Progenitor cell of endocrine pancreas (in vitro differentiated cells): ENCODE data around the gene ERP44. TPM values are rescaled to one million over a fixed set of nuclear protein-coding genes. Genes with fewer than 3 reads are reported as not detected.
"Not testable (repeated sequence)": the region's sequence is repeated elsewhere in the genome, so short reads cannot be mapped to it uniquely, and the experiment has no call there.

Experiments
- DNase-seq: peaks from one replicate; pipeline ENCODE4 v3.0.0; 2021; ENCODE audit warnings: low spot score; ENCODE audit not compliant: unreplicated experiment
- H3K27ac Mint-ChIP-seq: 2 replicates; pipeline ENCODE4 v1.8.0; 2021; ENCODE audit warnings: mild to moderate bottlenecking, moderate library complexity, mixed read lengths
- H3K27me3 Mint-ChIP-seq: 2 replicates; pipeline ENCODE4 v1.8.0; 2021; ENCODE audit warnings: mixed read lengths
- H3K36me3 Mint-ChIP-seq: 2 replicates; pipeline ENCODE4 v1.8.0; 2022; ENCODE audit warnings: mixed read lengths; ENCODE audit not compliant: insufficient read depth
- H3K4me1 Mint-ChIP-seq: 2 replicates; pipeline ENCODE4 v1.8.0; 2021; ENCODE audit warnings: low read depth, mixed read lengths
- H3K4me3 Mint-ChIP-seq: 2 replicates; pipeline ENCODE4 v1.8.0; 2021; ENCODE audit warnings: low read depth, mild to moderate bottlenecking, moderate library complexity, mixed read lengths
- H3K9me3 Mint-ChIP-seq: 2 replicates; pipeline ENCODE4 v1.8.0; 2021; ENCODE audit warnings: low read depth, mixed read lengths
- CTCF ChIP-seq: fragments of 200-600 bp; sonication (generic); IDR thresholded peaks from one replicate; pipeline ENCODE4 v1.5.0; 2021; ENCODE audit warnings: antibody characterized with exemption, mild to moderate bottlenecking; ENCODE audit not compliant: unreplicated experiment
- total RNA-seq: library from RNA; stranded (reverse); gene quantifications from 2 replicates; pipeline ENCODE4 v1.2.1, GENCODE V29; 2021

ERP44 gene
- total RNA-seq, 1 donor from 2014 or later, result 19.7 TPM

DNA sequence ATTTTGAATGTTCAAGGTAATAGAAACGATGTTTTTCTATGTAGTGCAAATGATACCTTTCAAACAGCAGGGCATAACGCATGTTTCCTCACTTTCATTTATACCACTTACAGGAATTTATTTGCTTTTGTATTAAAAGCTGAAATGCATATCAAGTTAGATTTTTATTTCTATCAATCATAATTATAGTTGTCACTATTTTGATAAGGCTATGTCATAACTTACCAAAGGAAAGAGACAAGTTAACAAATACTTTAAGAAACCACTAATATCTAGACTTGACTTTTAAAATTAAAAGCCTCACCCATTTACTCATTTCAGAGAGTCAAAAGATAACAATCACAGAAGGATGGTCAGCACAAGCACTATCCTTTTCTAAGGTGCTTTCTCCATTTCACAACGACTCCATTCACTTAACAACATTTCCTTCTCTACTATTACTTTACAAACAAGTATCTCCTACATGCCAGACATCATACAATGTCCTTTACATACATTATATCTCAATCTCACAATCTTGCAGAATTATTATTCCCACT is 12.6 kb downstream of the ERP44 start:
- H3K27me3 Mint-ChIP-seq, result no peaks in the 10 kb centered on the region
- no peaks in the 10 kb centered on the region for H3K9me3 Mint-ChIP-seq
- no peak for TF ChIP-seq CTCF
- H3K4me1 Mint-ChIP-seq, result peaks cover 5% of the 10 kb centered on the region
- H3K4me3 Mint-ChIP-seq, result no peak overlapping the region
- DNase-seq, result no peak
- H3K27ac Mint-ChIP-seq, result no peak overlapping the region
- no peaks in the 10 kb centered on the region for H3K36me3 Mint-ChIP-seq

DNA sequence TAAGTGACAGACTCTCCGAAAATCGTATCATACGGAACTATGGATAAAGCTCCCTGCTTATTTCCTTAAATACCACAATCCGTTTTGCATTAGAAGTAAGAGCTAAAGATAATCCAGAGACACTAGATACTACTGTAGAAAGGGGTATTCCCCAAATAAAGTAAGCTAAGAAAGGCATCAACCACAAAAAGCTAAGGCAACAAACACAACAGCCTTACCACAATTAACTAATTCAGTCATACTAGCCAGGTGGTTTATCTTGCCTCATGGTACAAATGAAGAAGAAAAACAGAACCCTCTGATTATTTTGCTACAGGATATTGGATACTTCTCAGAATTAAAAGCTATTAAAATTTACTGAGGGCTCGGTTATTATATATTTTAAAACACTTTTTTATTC is 14.1 kb downstream of the ERP44 start:
- Mint-ChIP-seq H3K9me3 (no peaks in the 10 kb centered on the region), H3K36me3 (no peaks in the 10 kb centered on the region), H3K27me3 (no peaks in the 10 kb centered on the region), H3K4me1 (peaks cover 5% of the 10 kb centered on the region), H3K4me3 (no peak overlapping the region), H3K27ac (no peak overlapping the region)
- TF ChIP-seq CTCF, result no peak
- no peak for DNase-seq

GRCh38 chr9:100084128-100084453 is 14.7 kb downstream of the ERP44 start:
- Mint-ChIP-seq H3K4me1 (peaks cover 5% of the 10 kb centered on the region), H3K27me3 (no peaks in the 10 kb centered on the region), H3K9me3 (no peaks in the 10 kb centered on the region), H3K36me3 (no peaks in the 10 kb centered on the region), H3K4me3 (no peak overlapping the region), H3K27ac (no peak overlapping the region)
- no peak for TF ChIP-seq CTCF
- no peak for DNase-seq

DNA sequence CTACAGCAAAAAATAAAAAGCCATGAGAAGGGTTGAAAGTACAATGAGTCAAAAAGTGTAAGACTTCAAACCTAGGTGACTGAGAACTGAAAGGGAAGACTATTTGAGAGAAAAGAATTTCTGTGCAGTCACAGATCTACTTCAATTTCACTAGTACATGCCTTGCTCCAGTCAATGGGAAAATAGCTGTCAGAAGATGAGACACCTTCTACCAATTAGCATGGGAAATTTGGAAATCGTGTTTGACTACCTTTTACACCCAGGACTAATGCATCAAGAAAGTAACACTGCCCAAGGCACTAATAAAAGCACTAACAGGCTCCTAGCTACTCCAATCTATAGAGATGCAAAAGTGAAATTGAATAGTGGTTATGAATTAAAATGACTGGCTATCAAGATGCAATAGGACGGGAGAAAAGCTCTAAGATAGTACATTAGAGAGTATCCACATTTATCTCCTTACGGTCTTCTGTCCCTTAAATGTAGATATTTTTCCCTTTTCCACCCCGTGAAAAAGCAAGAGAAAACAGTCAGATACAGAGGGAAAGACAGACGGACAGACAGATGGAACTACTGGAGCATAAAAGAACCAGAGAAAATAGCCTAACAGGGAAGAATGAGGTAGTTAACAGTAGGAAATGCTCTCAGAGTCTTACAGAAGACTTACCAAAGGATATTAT is 15.2 kb downstream of the ERP44 start:
- no peak for TF ChIP-seq CTCF
- peaks cover 5% of the 10 kb centered on the region for H3K4me1 Mint-ChIP-seq
- H3K9me3 Mint-ChIP-seq, result no peaks in the 10 kb centered on the region
- no peaks in the 10 kb centered on the region for H3K36me3 Mint-ChIP-seq
- no peak for DNase-seq
- H3K27ac Mint-ChIP-seq, result no peak overlapping the region
- H3K27me3 Mint-ChIP-seq, result no peaks in the 10 kb centered on the region
- no peak overlapping the region for H3K4me3 Mint-ChIP-seq

GRCh38 chr9:100082782-100083181 is 16.0 kb downstream of the ERP44 start:
- Mint-ChIP-seq H3K9me3 (no peaks in the 10 kb centered on the region), H3K4me3 (no peak overlapping the region), H3K27me3 (no peaks in the 10 kb centered on the region), H3K27ac (no peak overlapping the region), H3K4me1 (peaks cover 2% of the 10 kb centered on the region), H3K36me3 (no peaks in the 10 kb centered on the region)
- DNase-seq, result no peak
- no peak for TF ChIP-seq CTCF

DNA sequence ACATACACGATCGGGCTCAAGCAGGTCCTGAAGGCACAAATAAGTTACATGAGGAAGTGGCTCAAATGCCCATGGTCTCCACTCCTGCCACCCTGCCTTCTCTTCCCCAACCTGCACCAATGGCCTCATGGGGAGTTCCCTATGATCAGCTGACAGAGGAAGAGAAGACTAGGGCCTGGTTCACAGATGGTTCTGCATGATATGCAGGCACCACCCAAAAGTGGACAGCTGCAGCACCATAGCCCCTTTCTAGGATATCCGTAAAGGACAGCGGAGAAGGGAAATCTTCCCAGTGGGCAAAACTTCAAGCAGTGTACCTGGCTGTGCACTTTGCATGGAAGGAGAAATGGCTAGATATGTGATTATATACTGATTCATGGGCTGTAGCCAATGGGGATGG is 22.5 kb downstream of the ERP44 start:
- not testable (repeated sequence) for H3K36me3 Mint-ChIP-seq, DNase-seq, H3K4me3 Mint-ChIP-seq, H3K27me3 Mint-ChIP-seq, H3K9me3 Mint-ChIP-seq, H3K27ac Mint-ChIP-seq, H3K4me1 Mint-ChIP-seq
